ENCODE measurements around the gene DUS4L.

DNA sequence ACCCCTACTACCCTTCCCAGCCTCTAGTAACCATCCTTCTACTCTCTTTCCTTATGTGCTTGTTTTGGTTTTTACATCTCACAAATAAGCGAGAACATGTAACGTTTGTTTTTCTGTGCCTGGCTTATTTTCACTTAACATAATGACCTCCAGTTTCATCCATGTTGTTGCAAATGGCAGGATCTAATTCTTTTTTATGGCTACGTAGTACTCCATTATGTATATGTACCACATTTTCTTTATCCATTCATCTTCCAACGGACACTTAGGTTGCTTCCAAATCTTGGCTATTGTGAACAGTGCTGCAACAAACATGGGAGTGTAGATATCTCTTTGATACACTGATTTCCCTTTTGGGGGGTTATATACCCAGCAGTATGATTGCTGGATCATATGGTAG, 63.2 kb downstream of the DUS4L start:
- no peak for TF ChIP-seq POLR2AphosphoS5 (IDR thresholded peaks at IDR 0.05; ENCODE audit: low read depth, low read length)
- TF ChIP-seq FOXP2 (optimal IDR thresholded peaks at IDR 0.05; ENCODE audit: borderline replicate concordance, extremely low read depth, extremely low read length, insufficient read depth) = no peak
- TF ChIP-seq SIN3A (IDR thresholded peaks at IDR 0.05; ENCODE audit: borderline replicate concordance, insufficient read depth, low read length) = no peak
- TF ChIP-seq, protein P1, sequence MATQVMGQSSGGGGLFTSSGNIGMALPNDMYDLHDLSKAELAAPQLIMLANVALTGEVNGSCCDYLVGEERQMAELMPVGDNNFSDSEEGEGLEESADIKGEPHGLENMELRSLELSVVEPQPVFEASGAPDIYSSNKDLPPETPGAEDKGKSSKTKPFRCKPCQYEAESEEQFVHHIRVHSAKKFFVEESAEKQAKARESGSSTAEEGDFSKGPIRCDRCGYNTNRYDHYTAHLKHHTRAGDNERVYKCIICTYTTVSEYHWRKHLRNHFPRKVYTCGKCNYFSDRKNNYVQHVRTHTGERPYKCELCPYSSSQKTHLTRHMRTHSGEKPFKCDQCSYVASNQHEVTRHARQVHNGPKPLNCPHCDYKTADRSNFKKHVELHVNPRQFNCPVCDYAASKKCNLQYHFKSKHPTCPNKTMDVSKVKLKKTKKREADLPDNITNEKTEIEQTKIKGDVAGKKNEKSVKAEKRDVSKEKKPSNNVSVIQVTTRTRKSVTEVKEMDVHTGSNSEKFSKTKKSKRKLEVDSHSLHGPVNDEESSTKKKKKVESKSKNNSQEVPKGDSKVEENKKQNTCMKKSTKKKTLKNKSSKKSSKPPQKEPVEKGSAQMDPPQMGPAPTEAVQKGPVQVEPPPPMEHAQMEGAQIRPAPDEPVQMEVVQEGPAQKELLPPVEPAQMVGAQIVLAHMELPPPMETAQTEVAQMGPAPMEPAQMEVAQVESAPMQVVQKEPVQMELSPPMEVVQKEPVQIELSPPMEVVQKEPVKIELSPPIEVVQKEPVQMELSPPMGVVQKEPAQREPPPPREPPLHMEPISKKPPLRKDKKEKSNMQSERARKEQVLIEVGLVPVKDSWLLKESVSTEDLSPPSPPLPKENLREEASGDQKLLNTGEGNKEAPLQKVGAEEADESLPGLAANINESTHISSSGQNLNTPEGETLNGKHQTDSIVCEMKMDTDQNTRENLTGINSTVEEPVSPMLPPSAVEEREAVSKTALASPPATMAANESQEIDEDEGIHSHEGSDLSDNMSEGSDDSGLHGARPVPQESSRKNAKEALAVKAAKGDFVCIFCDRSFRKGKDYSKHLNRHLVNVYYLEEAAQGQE (IDR thresholded peaks at IDR 0.05; ENCODE audit: insufficient read depth in 1 of 2, low read depth in 2 of 2, low read length in 2 of 2) = no peak

Data from PFSK-1 (cell line).